Central memory CD8-positive, alpha-beta T cell (primary cell): ENCODE data around the gene FSTL1.

Experiments
- ATAC-seq: fragments of 150-1000 bp; cut with Tn5 transposase; replicated peaks from 2 replicates; pipeline ENCODE4 v1.10.0; 2022; ENCODE audit warnings: mild to moderate bottlenecking, moderate FRiP score, moderate number of reproducible peaks; ENCODE audit not compliant: poor library complexity, severe bottlenecking; ENCODE audit errors: extremely low read depth
- DNase-seq, 2 donors: peaks; one replicate each; pipeline ENCODE4 v3.0.0; 2021; ENCODE audit warnings: low spot score in 2 of 2
- H3K27ac Mint-ChIP-seq: one replicate; pipeline ENCODE4 v1.8.0; 2022; ENCODE audit warnings: low read depth, mild to moderate bottlenecking, moderate library complexity, mixed read lengths
- H3K27me3 Mint-ChIP-seq: one replicate; pipeline ENCODE4 v1.8.0; 2022; ENCODE audit warnings: mixed read lengths
- H3K36me3 Mint-ChIP-seq: one replicate; pipeline ENCODE4 v1.8.0; 2022; ENCODE audit warnings: mild to moderate bottlenecking, moderate library complexity, mixed read lengths; ENCODE audit not compliant: insufficient read depth
- H3K4me1 Mint-ChIP-seq: one replicate; pipeline ENCODE4 v1.8.0; 2022; ENCODE audit warnings: mixed read lengths
- H3K4me3 Mint-ChIP-seq: one replicate; pipeline ENCODE4 v1.8.0; 2022; ENCODE audit warnings: mild to moderate bottlenecking, moderate library complexity, mixed read lengths
- H3K9me3 Mint-ChIP-seq: one replicate; pipeline ENCODE4 v1.8.0; 2022; ENCODE audit warnings: mixed read lengths

The FSTL1 gene

DNA sequence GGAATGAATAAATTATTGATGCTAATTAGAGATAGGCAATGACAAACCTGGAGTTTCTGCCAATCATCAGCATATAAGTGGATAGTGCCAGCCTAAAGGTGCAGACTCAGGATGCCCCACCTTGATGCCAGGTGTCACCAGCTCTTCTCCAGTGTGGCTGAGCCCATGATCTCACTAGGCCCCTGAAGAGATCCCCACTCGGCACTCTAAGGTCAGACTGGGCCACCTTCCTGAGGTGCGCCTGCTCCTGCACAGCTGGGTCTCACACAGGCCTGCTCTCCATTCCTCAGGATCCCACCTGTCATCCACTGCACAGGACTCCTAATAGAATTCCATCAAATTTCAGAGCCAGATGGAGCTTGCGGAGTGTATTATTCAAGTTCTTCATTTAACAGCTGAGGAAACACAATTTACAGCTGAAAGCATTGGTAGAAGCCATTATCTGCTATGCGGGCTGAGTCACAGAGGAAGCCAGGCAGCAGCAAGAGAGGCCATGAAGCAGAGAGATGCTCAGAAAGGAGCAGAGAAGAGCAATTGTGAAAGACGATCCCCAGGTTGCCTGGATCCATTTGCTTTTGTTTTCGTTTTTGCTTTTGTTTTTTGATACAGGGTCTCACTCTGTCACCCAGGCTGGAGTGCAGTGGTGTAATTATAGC, 25.1 kb upstream of the FSTL1 start:
- Mint-ChIP-seq H3K36me3 (no peaks in the 10 kb centered on the region), H3K27me3 (peaks cover 63% of the 10 kb centered on the region), H3K27ac (no peak overlapping the region), H3K9me3 (no peaks in the 10 kb centered on the region), H3K4me3 (no peak overlapping the region), H3K4me1 (no peaks in the 10 kb centered on the region)
- ATAC-seq (no peak), DNase-seq (no peak)

DNA sequence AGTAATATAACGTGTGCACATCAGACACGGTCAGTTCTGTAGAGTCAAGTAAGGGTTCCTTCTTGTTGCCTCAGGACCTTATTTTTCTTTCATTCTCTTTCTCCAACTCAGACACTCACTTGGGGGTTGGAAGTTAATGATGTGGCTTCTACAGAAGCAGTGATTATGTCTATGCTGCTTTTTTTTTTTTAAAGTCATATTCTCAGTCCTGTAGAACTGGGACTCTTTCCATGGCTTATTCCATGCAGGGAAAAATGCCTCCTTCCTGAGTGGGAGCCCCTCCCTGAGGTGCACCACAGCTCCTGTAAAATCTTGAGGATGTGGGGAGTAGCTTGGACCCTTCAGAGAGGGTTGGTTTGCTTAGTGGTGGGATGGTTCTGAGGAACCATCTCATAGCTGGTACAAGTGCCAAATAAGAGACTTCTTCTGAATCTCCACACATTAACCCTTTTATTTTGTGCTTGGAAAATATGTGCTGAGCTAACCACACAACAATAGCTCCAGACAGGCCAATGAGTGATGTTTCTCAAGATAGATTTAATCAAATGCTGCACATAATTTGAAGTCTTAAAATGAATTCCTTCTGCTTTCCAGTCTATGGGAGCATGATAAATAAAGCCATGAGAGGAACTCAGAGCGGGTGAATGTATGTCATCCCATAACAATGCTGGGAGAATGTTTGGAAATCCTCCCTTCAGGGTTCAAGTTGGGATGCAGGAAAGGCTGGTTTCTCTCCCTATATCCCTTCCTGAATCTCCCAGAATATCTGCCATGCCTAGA, 23.3 kb upstream of the FSTL1 start:
- Mint-ChIP-seq H3K4me3 (no peak overlapping the region), H3K4me1 (no peaks in the 10 kb centered on the region), H3K27ac (no peak overlapping the region), H3K9me3 (no peaks in the 10 kb centered on the region), H3K36me3 (no peaks in the 10 kb centered on the region), H3K27me3 (peaks cover 74% of the 10 kb centered on the region)
- DNase-seq (no peak), ATAC-seq (no peak)

DNA sequence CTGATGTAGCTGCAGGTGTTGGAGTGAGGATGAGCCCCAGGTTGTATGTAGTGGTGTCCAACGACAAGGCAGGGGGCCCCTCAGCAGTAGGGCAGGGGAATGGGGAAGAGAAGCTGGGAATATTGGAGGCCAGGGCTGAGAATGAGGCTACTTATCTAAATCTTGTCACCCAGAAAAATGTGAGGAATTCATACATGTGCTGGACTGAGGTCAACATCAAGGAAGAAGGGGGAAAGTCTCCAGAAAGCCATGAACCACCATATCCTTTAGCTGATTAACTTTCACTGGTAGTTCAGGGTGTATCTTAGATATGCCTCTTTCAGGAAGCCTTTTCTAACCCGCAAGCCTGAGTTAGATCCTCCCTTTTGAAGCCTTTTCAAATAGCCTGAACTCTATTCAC, 22.6 kb upstream of the FSTL1 start:
- H3K4me3 Mint-ChIP-seq = no peak overlapping the region
- ATAC-seq (no peak), DNase-seq (no peak)
- peaks cover 79% of the 10 kb centered on the region for H3K27me3 Mint-ChIP-seq
- no peaks in the 10 kb centered on the region for H3K4me1 Mint-ChIP-seq
- H3K27ac Mint-ChIP-seq = no peak overlapping the region
- no peaks in the 10 kb centered on the region for H3K36me3 Mint-ChIP-seq
- H3K9me3 Mint-ChIP-seq = no peaks in the 10 kb centered on the region

DNA sequence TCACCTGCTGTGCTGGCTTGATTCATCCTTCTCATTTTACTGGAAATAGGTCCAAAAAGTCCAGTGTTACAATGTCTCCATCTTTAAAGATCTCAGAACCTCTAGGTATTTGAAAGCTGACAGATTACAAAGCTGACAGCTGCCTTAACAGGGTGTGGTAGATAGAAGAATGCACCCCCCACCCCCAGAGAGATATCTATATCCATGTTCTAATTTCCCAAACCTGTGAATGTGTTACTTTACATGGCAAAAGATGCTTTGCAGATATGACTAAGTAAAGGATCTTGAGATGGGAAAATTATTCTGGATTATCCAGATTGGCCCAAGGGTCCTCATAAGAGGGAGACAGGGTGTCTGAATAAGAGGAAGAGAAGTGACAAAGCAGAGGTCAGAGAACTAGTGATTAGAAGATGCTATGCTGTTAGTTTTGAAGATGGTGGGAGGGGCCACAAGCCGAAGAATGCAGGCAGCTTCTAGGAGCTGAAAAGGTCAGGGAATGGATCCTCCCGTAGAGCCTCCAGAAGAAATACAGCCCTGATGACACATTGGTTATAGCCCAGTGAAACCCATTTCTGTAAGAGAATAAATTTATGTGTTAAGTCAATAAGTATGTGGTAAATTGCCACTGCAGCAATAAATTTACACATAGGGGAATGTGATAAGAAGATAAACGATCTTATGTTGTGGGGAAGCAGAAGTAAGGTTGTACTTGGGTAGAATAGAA, 21.5 kb upstream of the FSTL1 start:
- no peaks in the 10 kb centered on the region for H3K9me3 Mint-ChIP-seq
- DNase-seq = no peak
- no peak overlapping the region for H3K27ac Mint-ChIP-seq
- peaks cover 81% of the 10 kb centered on the region for H3K27me3 Mint-ChIP-seq
- ATAC-seq = no peak
- H3K4me1 Mint-ChIP-seq = no peaks in the 10 kb centered on the region
- no peaks in the 10 kb centered on the region for H3K36me3 Mint-ChIP-seq
- H3K4me3 Mint-ChIP-seq = no peak overlapping the region

DNA sequence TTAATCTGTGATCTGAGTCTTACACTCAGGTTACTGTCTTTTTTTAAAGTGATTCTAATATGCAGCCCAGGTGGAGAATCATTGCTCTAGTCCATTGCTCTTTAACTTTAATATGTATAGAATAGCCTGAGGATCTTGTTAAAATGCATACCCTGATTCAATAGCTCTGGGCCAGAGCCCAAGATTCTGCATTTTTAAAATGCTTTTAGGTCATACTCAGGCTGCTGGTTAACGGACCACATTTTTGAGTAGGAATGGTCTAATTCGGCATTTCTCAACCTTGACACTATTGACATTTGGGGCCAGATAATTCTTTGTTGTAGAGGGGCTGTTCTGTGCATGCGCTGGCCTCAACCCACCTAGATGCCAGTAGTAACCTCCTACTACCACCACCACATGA, 20.9 kb upstream of the FSTL1 start:
- H3K9me3 Mint-ChIP-seq = no peaks in the 10 kb centered on the region
- ATAC-seq (no peak), DNase-seq (no peak)
- H3K27ac Mint-ChIP-seq = no peak overlapping the region
- H3K36me3 Mint-ChIP-seq = no peaks in the 10 kb centered on the region
- no peak overlapping the region for H3K4me3 Mint-ChIP-seq
- H3K4me1 Mint-ChIP-seq = no peaks in the 10 kb centered on the region
- peaks cover 75% of the 10 kb centered on the region for H3K27me3 Mint-ChIP-seq

DNA sequence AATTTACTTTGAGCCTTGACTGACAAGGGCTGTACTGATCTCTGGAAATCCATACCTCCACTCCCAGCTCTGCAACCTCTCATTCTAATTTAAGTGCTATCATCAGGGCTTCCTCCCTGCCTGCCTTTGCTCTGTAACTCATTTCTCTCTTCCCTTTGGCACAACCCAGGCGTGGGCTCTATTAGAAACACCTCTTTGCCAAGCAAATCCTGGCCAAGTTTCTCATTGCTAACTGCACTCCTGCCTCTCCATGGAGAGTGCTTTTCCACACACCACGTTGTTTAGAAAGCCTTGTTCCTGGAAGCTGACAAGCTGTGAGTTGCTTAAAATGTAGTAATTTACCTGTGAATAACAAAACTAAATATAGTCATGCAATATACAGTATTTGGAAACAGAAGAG, 20.1 kb upstream of the FSTL1 start:
- H3K27me3 Mint-ChIP-seq = peaks cover 67% of the 10 kb centered on the region
- ATAC-seq = no peak
- H3K4me3 Mint-ChIP-seq = no peak overlapping the region
- H3K36me3 Mint-ChIP-seq = no peaks in the 10 kb centered on the region
- no peak for DNase-seq
- no peaks in the 10 kb centered on the region for H3K9me3 Mint-ChIP-seq
- H3K27ac Mint-ChIP-seq = no peak overlapping the region
- H3K4me1 Mint-ChIP-seq = no peaks in the 10 kb centered on the region

DNA sequence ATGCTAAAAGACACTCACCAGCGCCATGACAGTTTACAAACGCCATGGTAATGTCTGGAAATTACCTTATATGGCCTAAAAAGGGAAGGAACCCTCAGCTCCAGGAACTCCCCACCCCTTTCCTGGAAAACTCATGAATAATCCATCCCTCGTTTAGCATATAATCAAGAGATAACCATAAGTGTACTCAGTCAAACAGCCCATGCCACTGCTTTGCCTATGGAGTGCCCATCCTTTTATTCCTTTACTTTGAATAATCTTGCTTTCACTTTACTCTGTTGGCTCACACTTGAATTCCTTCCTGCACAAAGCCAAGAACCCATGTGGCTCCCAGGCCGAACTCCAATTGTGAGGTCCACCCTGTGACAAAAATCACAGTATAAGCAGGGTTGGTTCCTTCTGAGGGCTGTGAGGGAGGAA, 19.1 kb upstream of the FSTL1 start:
- no peaks in the 10 kb centered on the region for H3K9me3 Mint-ChIP-seq
- no peaks in the 10 kb centered on the region for H3K36me3 Mint-ChIP-seq
- DNase-seq (no peak), ATAC-seq (no peak)
- peaks cover 57% of the 10 kb centered on the region for H3K27me3 Mint-ChIP-seq
- no peak overlapping the region for H3K4me3 Mint-ChIP-seq
- no peaks in the 10 kb centered on the region for H3K4me1 Mint-ChIP-seq
- H3K27ac Mint-ChIP-seq = no peak overlapping the region

DNA sequence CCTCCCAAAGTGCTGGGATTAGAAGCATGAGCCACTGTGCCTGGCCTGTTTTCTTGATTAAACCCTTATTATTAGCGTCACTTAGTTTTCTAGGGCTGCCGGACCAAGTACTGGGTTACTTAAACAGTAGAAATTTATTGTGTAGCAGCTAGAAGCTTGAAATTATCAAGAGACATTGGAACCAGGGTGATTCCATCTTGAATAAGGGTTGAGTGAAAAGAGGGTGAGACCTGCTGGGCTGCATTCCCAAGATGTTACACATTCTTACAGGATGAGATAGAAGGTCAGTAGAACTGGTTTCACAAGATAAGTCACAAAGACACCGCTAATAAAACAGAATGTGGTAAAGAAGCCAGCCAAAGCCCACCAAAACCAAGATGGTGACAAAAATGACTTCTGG, 18.6 kb upstream of the FSTL1 start:
- H3K4me1 Mint-ChIP-seq = no peaks in the 10 kb centered on the region
- DNase-seq (no peak), ATAC-seq (no peak)

DNA sequence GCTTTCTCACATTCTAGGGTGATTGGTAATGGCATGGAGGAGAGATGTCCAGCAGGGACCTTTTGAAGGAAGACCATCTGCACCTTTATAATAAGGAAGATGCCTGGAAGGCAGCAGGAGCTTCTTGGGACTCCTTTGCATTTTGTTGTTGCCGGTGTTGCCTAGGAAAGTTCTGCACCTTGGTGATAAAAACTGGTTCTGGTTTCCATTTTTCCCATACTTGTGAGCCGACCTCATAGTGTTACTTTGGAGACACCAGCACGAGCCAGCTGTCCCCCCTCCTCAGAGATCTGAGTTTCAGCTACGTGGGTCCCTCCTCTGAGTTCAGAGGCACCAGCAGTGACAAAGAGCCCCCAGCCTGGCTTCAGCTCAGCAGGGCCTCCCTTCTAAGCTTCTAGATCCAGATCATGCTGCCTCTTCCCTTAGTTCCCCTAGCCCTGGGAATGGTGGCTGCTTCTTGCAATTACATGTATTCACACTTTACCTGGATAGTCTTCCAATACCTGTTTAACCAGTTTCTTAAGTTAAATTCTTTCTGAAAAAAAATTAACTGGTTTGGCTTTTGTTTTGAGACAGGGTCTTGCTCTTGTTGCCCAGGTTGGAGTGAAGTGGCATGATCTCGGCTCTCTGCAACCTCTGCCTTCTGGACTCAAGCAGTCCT, 18.0 kb upstream of the FSTL1 start:
- Mint-ChIP-seq H3K4me1 (no peaks in the 10 kb centered on the region), H3K27ac (no peak overlapping the region), H3K4me3 (no peak overlapping the region), H3K27me3 (peaks cover 50% of the 10 kb centered on the region), H3K9me3 (no peaks in the 10 kb centered on the region), H3K36me3 (no peaks in the 10 kb centered on the region)
- DNase-seq (no peak), ATAC-seq (no peak)

More for the DNA sequence above, 18.6 kb upstream of the FSTL1 start:
- no peak overlapping the region for H3K27ac Mint-ChIP-seq
- no peak overlapping the region for H3K4me3 Mint-ChIP-seq
- no peaks in the 10 kb centered on the region for H3K36me3 Mint-ChIP-seq
- H3K9me3 Mint-ChIP-seq = no peaks in the 10 kb centered on the region
- peaks cover 52% of the 10 kb centered on the region for H3K27me3 Mint-ChIP-seq

DNA sequence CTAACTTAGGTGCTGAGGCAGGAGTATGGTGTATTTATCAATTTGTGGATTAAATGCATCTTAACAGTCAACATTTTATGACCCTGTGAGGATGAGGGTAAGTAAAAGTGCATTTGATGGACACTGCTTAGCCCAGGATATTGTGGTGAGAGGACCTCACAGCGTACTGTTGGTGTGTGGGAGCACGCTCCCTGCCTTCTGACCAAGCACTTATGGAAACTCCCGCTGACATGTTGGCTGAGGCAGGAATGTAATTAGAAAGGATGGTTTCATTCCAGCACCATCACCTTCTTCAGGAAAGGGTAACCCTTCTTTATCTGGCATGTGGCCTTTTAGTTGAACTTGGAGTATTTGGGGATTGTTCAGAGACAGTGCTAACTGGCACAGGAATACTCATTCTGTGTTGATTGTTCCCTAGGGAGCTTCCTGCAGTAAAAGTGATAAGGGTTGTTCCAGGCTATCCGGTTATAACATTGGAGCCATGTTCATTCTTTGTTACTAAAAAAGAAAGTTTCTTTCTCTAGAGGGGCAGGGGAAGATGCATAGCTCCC, 11.7 kb upstream of the FSTL1 start:
- Mint-ChIP-seq H3K9me3 (no peaks in the 10 kb centered on the region), H3K27ac (no peak overlapping the region), H3K4me3 (no peak overlapping the region), H3K36me3 (no peaks in the 10 kb centered on the region), H3K27me3 (peaks cover 49% of the 10 kb centered on the region), H3K4me1 (no peaks in the 10 kb centered on the region)
- no peak for DNase-seq
- ATAC-seq = no peak

DNA sequence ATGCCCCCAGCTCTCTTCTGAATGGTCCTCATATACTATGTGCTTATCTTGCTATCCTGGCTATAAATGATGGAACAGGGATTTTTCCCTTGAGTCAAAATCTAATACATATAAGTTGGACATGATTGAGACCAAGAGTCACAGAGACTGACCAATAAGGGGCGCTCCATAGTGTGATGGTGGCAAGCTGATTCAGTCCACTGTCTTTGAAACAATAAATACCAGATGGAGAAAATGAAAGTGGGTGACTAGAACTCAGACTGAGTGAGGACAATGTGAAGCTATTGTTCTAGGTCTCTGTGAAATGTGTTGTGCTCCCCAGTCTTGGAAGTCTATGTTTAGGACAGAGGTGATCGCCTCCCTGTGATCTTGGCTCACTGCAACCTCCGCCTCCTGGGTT, 10.6 kb upstream of the FSTL1 start:
- no peak overlapping the region for H3K27ac Mint-ChIP-seq
- no peaks in the 10 kb centered on the region for H3K9me3 Mint-ChIP-seq
- DNase-seq = no peak
- H3K27me3 Mint-ChIP-seq = peaks cover 47% of the 10 kb centered on the region
- H3K4me1 Mint-ChIP-seq = no peaks in the 10 kb centered on the region
- H3K36me3 Mint-ChIP-seq = no peaks in the 10 kb centered on the region
- no peak overlapping the region for H3K4me3 Mint-ChIP-seq
- no peak for ATAC-seq

DNA sequence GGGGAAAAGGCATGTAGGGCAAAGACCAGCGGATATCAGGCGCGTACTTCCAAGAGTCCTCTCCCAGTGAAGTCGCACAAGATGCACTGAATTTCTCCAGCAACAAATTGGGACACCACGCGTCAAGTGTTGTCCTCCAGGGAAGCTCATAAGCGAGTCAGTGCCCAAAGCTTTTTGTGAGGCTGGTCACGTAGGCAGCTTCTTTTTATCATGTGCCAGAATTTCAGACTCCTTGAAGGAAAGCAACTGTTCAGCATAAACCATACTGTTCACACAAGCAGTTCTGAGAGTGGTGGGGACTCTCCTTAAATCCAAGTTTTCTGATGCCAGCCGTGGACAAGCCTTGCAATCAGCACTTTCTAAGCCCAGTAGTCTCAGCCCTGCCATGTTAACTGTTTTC, 10.1 kb upstream of the FSTL1 start:
- Mint-ChIP-seq H3K27ac (no peak overlapping the region), H3K4me3 (no peak overlapping the region), H3K36me3 (no peaks in the 10 kb centered on the region), H3K27me3 (peaks cover 47% of the 10 kb centered on the region), H3K9me3 (no peaks in the 10 kb centered on the region), H3K4me1 (no peaks in the 10 kb centered on the region)
- ATAC-seq (no peak), DNase-seq (no peak)
